Limb (tissue), 2 donors: ENCODE measurements around the gene ADGRG1.
"Not testable (repeated sequence)": the region's sequence is repeated elsewhere in the genome, so short reads cannot be mapped to it uniquely, and the experiment has no call there.

Experiments used
- DNase-seq, 2 donors: peaks; one replicate each; pipeline ENCODE4 v3.0.0-alpha.2; 2016; ENCODE audit errors: extremely low spot score in 2 of 2

ADGRG1 gene

GRCh38 chr16:57666353-57667047, 38.1 kb downstream of the ADGRG1 start:
- DNase-seq = no peak

- DNase-seq = no peak
Observed at GRCh38 chr16:57667048-57667525, 38.7 kb downstream of the ADGRG1 start.

- no peak for DNase-seq
Observed at GRCh38 chr16:57667526-57668262, 39.3 kb downstream of the ADGRG1 start.

GRCh38 chr16:57668263-57668571, 39.8 kb downstream of the ADGRG1 start, which contains the start of gene ADGRG3:
Gene ADGRG3 (plus strand): TSS chr16:57668306. CDS start chr16:57668348, 42 bp downstream.
- DNase-seq = no peak

GRCh38 chr16:57668630-57669475, 40.4 kb downstream of the ADGRG1 start:
- DNase-seq = no peak

- no peak for DNase-seq
Observed at GRCh38 chr16:57669476-57670162, 41.2 kb downstream of the ADGRG1 start.

- DNase-seq = no peak
Observed at GRCh38 chr16:57670196-57670595, 41.8 kb downstream of the ADGRG1 start.

GRCh38 chr16:57671451-57671850, 43.0 kb downstream of the ADGRG1 start:
- DNase-seq = not testable (repeated sequence)

- DNase-seq = no peak
Observed at GRCh38 chr16:57672416-57672815, 44.0 kb downstream of the ADGRG1 start.

- DNase-seq = no peak
Observed at GRCh38 chr16:57672824-57673223, 44.4 kb downstream of the ADGRG1 start.

- DNase-seq = peak in 1 of 2 donors; percentile 43
Observed at GRCh38 chr16:57675741-57676551, 47.5 kb downstream of the ADGRG1 start.

GRCh38 chr16:57676553-57677085, 48.2 kb downstream of the ADGRG1 start:
- DNase-seq = no peak

- DNase-seq = no peak
Observed at GRCh38 chr16:57677622-57678369, 49.4 kb downstream of the ADGRG1 start.

GRCh38 chr16:57679016-57679415, 50.6 kb downstream of the ADGRG1 start:
- no peak for DNase-seq

- DNase-seq = no peak
Observed at GRCh38 chr16:57679767-57680482, 51.5 kb downstream of the ADGRG1 start.

- DNase-seq = no peak
Observed at GRCh38 chr16:57680842-57681375, 52.5 kb downstream of the ADGRG1 start.

- no peak for DNase-seq
Observed at GRCh38 chr16:57681950-57682728, 53.7 kb downstream of the ADGRG1 start.
